Neutrophil (primary cell): ENCODE results near the gene GART.

ENCODE experiments used
- H3K27ac ChIP-seq: fragments of 200-600 bp; sonication (generic); 2 replicates; pipeline ENCODE4 v1.5.1; 2016; ENCODE audit warnings: mild to moderate bottlenecking, moderate library complexity
- H3K27me3 ChIP-seq: fragments of 200-600 bp; sonication (generic); 2 replicates; pipeline ENCODE4 v1.6.0; 2016; ENCODE audit warnings: mild to moderate bottlenecking
- H3K36me3 ChIP-seq: fragments of 200-600 bp; sonication (generic); 2 replicates; pipeline ENCODE4 v1.5.1; 2017
- H3K4me1 ChIP-seq, 2 experiments: fragments of 200-600 bp in 1 of 2; sonication (generic) in 1 of 2; 1 replicate in 1 of 2; 2 replicates in 1 of 2; pipeline versions ENCODE4 v1.5.1 to v1.6.1; 2013 to 2016; ENCODE audit warnings: low read depth in 1 of 2, low read length in 1 of 2, mild to moderate bottlenecking in 1 of 2, moderate library complexity in 1 of 2; ENCODE audit not compliant: control insufficient read depth in 1 of 2, insufficient read depth in 1 of 2
- H3K4me3 ChIP-seq, 2 experiments: fragments of 200-600 bp in 1 of 2; sonication (generic) in 1 of 2; 1 replicate in 1 of 2; 2 replicates in 1 of 2; pipeline ENCODE4 v1.5.1; 2013 to 2016; ENCODE audit warnings: low read depth in 1 of 2, low read length in 1 of 2, mild to moderate bottlenecking in 1 of 2, moderate library complexity in 1 of 2
- H3K9me3 ChIP-seq: fragments of 200-600 bp; sonication (generic); 2 replicates; pipeline ENCODE4 v1.5.1; 2016
- TF ChIP-seq, protein P1 (sequence below): fragments of 200-600 bp; sonication (generic); IDR thresholded peaks from 2 replicates; pipeline ENCODE4 v1.5.1; 2016; ENCODE audit warnings: antibody characterized with exemption

GART gene

DNA sequence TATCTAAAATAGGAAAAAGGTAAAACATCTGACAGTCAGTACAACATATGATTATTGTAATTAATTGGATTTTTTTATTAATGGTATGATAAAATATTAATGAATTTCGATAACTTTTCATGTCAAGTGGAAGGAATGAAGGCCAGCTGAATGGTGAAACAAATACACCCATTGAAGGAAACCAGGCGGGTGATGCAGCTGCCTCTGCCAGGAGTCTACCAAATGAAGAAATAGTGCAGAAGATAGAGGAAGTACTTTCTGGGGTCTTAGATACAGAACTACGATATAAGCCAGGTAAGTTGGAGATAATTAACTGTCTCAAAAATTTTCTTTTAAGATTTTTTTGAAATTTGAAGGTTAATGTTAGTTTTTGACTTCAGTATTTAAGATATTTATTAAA, 4.2 kb upstream of the GART start:
- Histone ChIP-seq H3K9me3 (no peaks in the 10 kb centered on the region), H3K27ac (peak overlapping the region; percentile 40), H3K4me1 (peaks cover 40% of the 10 kb centered on the region in 2 experiments), H3K36me3 (peaks cover 49% of the 10 kb centered on the region), H3K4me3 (no peak overlapping the region), H3K27me3 (no peaks in the 10 kb centered on the region)
- TF ChIP-seq, protein P1, sequence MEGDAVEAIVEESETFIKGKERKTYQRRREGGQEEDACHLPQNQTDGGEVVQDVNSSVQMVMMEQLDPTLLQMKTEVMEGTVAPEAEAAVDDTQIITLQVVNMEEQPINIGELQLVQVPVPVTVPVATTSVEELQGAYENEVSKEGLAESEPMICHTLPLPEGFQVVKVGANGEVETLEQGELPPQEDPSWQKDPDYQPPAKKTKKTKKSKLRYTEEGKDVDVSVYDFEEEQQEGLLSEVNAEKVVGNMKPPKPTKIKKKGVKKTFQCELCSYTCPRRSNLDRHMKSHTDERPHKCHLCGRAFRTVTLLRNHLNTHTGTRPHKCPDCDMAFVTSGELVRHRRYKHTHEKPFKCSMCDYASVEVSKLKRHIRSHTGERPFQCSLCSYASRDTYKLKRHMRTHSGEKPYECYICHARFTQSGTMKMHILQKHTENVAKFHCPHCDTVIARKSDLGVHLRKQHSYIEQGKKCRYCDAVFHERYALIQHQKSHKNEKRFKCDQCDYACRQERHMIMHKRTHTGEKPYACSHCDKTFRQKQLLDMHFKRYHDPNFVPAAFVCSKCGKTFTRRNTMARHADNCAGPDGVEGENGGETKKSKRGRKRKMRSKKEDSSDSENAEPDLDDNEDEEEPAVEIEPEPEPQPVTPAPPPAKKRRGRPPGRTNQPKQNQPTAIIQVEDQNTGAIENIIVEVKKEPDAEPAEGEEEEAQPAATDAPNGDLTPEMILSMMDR, result no peak

GRCh38 chr21:33544451-33545195, 2.7 kb upstream of the GART start:
- Histone ChIP-seq H3K27me3 (no peaks in the 10 kb centered on the region), H3K4me3 (peak overlapping the region; percentile 90 to 98), H3K27ac (peak overlapping the region; percentile 98), H3K9me3 (no peaks in the 10 kb centered on the region), H3K36me3 (peaks cover 34% of the 10 kb centered on the region), H3K4me1 (peaks cover 44 to 46% of the 10 kb centered on the region in 2 experiments)
- TF ChIP-seq, protein P1, result no peak

GRCh38 chr21:33543505-33544129, 1.7 kb upstream of the GART start:
- Histone ChIP-seq H3K4me1 (peaks cover 44 to 46% of the 10 kb centered on the region in 2 experiments), H3K9me3 (no peaks in the 10 kb centered on the region), H3K36me3 (peaks cover 24% of the 10 kb centered on the region), H3K27me3 (no peaks in the 10 kb centered on the region), H3K4me3 (peak overlapping the region; percentile 90 to 98), H3K27ac (peak overlapping the region; percentile 98)
- TF ChIP-seq, protein P1, result no peak

DNA sequence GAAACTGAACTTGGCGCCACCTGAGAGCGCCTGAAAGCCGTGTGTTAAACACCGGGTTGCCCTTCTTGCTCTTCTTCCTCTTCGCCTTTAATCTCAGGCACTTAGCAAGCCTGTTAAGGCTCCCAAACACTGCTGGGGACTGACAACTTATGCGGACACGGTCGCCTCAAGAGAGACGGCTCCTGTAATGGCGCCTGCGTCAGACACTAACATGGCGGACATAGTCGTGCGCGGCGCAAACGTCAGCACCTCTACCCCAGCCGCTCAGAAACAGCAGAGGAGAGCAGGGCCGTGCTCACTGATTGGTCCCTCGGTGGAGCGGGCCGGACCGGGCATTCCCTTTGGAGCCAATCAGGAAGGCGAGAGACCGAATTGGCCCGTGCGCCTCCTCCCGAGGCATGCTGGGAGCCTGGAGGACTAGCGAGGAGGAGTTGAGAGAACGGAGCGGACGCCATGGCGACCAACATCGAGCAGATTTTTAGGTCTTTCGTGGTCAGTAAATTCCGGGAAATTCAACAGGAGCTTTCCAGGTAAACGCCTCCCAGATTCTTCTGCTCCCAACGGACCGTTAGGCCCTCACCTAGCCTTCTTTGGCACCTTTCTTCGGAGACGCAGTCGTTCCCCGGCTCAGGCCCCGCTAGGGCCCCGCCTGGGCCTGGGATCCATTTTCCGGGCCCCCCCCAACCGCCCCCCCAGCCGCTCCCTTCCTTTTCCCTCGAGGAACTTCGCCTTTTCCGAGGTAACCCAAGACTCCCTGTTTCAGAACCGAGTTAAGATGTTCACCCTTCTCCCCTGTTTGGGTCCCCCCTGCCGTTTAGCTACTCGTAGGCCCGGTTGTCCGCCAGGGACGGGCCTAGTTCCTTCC, 955 bp upstream of the GART start, which contains the start of gene SON:
TSS of gene SON (plus strand) at position 399 of the 865 bp plus-strand sequence. CDS start at position 454, 55 bp downstream.
- Histone ChIP-seq H3K4me3 (peak within 1 kb of the TSS; percentile 90 to 98), H3K36me3 (peaks cover 17% of the 10 kb centered on the region), H3K4me1 (peaks cover 44 to 46% of the 10 kb centered on the region in 2 experiments), H3K9me3 (no peaks in the 10 kb centered on the region), H3K27me3 (no peaks in the 10 kb centered on the region), H3K27ac (peak within 1 kb of the TSS; percentile 98)
- TF ChIP-seq, protein P1, result peak; percentile 28

GRCh38 chr21:33541105-33541711, 709 bp downstream of the GART start:
- Histone ChIP-seq H3K9me3 (no peaks in the 10 kb centered on the region), H3K36me3 (peaks cover under 1% of the 10 kb centered on the region)
- TF ChIP-seq, protein P1, result no peak

More at GRCh38 chr21:33541105-33541711, 709 bp downstream of the GART start:
- Histone ChIP-seq H3K4me1 (peaks cover 40 to 41% of the 10 kb centered on the region in 2 experiments), H3K4me3 (peak overlapping the region; percentile 90 to 98), H3K27me3 (no peaks in the 10 kb centered on the region), H3K27ac (peak overlapping the region; percentile 98)
